Adrenal gland (tissue), 5 donors: Measurements from ENCODE around the gene ZBTB7C.

Experiments used
- CTCF ChIP-seq, 6 experiments: fragments of 450-650 bp in 4 of 6; fragments of 200-600 bp in 2 of 6; sonication (generic) in 1 of 6; IDR thresholded peaks; 1 replicate in 5 of 6; 2 replicates in 1 of 6; pipeline versions ENCODE4 v1.5.1 to v1.8.0; 2016 to 2021; ENCODE audit warnings: antibody characterized with exemption in 6 of 6, mild to moderate bottlenecking in 2 of 6, moderate library complexity in 1 of 6
- POLR2A ChIP-seq, 2 donors: fragments of 450-650 bp; IDR thresholded peaks; one replicate each; pipeline ENCODE4 v1.6.1; 2017; ENCODE audit warnings: antibody characterized with exemption in 2 of 2, mild to moderate bottlenecking in 2 of 2, moderate library complexity in 1 of 2
- donor health status: DM: no; HTN: no; CAD: no.

- TF ChIP-seq POLR2A (IDR thresholded peaks at IDR 0.05) (no peak), CTCF (IDR thresholded peaks at IDR 0.05) (no peak)
Measured at GRCh38 chr18:48312066-48312465, 97.1 kb downstream of the ZBTB7C start.
